ENCODE measurements around the gene ZNF580. TPM values are rescaled to one million over a fixed set of nuclear protein-coding genes. Genes with fewer than 3 reads are reported as not detected.

The ZNF580 gene
- total RNA-seq, 1 donor from 2014 or later: 35.8 TPM

DNA sequence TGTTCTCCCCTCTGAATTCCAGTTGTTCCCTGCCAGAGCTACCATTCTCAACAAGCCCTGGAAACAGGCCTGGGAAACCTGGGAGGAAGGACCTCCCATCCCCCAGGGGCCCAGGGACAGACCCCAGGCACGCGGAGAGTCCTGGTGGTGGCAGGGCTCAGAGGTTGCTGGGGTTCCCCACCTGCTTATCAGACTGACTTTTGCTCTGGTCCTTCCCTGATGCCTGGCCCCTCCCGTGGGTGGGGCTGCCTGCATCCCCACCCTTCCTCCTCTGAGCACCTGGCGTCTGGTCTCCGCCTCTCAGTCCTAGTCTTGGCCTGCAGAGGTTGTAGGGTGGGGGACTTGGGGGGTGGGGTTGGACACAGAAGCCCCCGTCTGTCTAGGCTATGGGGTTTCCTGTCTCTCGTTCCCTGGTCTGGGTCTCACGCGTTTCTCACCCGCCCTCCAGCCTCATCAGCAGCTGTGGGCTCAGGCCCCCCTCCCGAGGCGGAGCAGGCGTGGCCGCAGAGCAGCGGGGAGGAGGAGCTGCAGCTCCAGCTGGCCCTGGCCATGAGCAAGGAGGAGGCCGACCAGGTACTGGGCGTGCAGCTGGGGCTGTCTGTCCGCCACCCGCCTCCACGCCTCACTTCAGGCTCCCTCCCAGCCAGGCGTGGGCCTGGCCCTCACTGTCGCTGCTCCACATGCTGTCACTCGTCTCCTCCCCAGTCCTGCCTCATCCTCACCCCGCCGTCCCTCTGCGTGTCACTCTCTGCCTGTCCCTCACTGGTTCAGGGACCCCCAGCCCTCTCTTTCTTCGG lies 47.8 kb downstream of the ZNF580 start:
- peaks cover 49% of the 10 kb centered on the region for H3K79me2 ChIP-seq (ENCODE audit: insufficient read depth, low read length)
- Mint-ChIP-seq H3K27me3 (ENCODE audit: low read depth, unreplicated experiment) (no peaks in the 10 kb centered on the region), H3K36me3 (ENCODE audit: low read depth, unreplicated experiment) (peaks cover 9% of the 10 kb centered on the region), H3K27ac (ENCODE audit: unreplicated experiment) (no peak overlapping the region), H3K4me1 (ENCODE audit: low read depth, unreplicated experiment) (peaks cover 9% of the 10 kb centered on the region), H3K4me3 (ENCODE audit: unreplicated experiment) (no peak overlapping the region), H3K9me3 (ENCODE audit: unreplicated experiment) (no peaks in the 10 kb centered on the region)
- H2AFZ ChIP-seq (ENCODE audit: low read depth, low read length): no peak overlapping the region
- H3K9ac ChIP-seq (ENCODE audit: low read length): no peak overlapping the region
- H3K4me2 ChIP-seq (ENCODE audit: low read length): no peak overlapping the region
- no peak overlapping the region for H3K4me3 ChIP-seq (ENCODE audit: insufficient read depth, low read depth, low read length)
- FAIRE-seq: no peak
- H3K9me3 ChIP-seq (ENCODE audit: insufficient read depth, low read depth, low read length): no peaks in the 10 kb centered on the region
- H4K20me1 ChIP-seq (ENCODE audit: insufficient read depth, low read length): peaks cover 58% of the 10 kb centered on the region
- TF ChIP-seq CTCF (IDR thresholded peaks at IDR 0.05; ENCODE audit: insufficient read depth, low read depth, low read length): no peak
- TF ChIP-seq EZH2 (IDR thresholded peaks at IDR 0.05; ENCODE audit: insufficient read depth, low read length): no peak
- no peaks in the 10 kb centered on the region for H3K27me3 ChIP-seq (ENCODE audit: insufficient read depth, low read length)
- no peaks in the 10 kb centered on the region for H3K4me1 ChIP-seq (ENCODE audit: insufficient read depth, low read length)
- no peak for DNase-seq (ENCODE audit: low read depth)
- H3K36me3 ChIP-seq (ENCODE audit: insufficient read depth, low read length): no peaks in the 10 kb centered on the region
- H3K27ac ChIP-seq (ENCODE audit: low read depth, low read length): no peak overlapping the region

DNA sequence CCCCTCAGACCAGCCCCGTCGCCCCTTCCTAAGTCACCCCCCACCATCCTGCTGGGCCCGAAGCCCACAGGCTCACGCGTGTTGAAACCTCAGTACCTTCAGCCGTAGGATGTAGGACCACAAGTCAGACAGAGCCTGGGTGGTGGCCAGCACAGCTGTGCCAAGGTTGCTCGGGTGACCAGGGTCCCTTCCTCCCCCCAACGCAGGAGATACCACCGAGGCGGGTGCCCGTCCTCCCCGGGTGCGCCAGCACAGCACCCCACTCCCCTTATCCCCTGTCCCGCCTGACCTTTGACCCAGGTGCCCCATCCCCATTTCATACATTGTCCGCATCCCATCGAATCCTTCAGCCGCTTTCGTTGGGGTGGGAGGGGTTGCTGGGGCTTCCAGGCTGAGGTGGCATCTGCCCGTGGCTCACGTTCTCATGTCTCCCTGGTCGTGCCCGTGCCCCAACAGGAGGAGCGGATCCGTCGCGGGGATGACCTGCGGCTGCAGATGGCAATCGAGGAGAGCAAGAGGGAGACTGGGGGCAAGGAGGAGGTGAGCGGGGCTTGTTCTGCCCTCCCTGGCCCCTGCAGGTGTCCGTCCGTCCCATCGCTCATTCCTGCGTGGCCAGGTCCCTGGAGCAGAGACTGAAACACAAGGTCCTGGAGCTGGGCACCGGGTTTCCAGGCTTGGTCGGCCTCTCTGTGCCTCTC lies 48.8 kb downstream of the ZNF580 start:
- Histone ChIP-seq H2AFZ (ENCODE audit: low read depth, low read length) (no peak overlapping the region), H3K36me3 (ENCODE audit: insufficient read depth, low read length) (no peaks in the 10 kb centered on the region), H3K9ac (ENCODE audit: low read length) (no peak overlapping the region), H3K4me2 (ENCODE audit: low read length) (no peak overlapping the region), H3K27me3 (ENCODE audit: insufficient read depth, low read length) (no peaks in the 10 kb centered on the region), H3K9me3 (ENCODE audit: insufficient read depth, low read depth, low read length) (no peaks in the 10 kb centered on the region), H4K20me1 (ENCODE audit: insufficient read depth, low read length) (peaks cover 49% of the 10 kb centered on the region), H3K27ac (ENCODE audit: low read depth, low read length) (no peak overlapping the region), H3K4me1 (ENCODE audit: insufficient read depth, low read length) (no peaks in the 10 kb centered on the region), H3K4me3 (ENCODE audit: insufficient read depth, low read depth, low read length) (no peak overlapping the region), H3K79me2 (ENCODE audit: insufficient read depth, low read length) (peaks cover 39% of the 10 kb centered on the region)
- TF ChIP-seq CTCF (IDR thresholded peaks at IDR 0.05; ENCODE audit: insufficient read depth, low read depth, low read length) (no peak), EZH2 (IDR thresholded peaks at IDR 0.05; ENCODE audit: insufficient read depth, low read length) (no peak)
- Mint-ChIP-seq H3K36me3 (ENCODE audit: low read depth, unreplicated experiment) (peaks cover 2% of the 10 kb centered on the region), H3K4me3 (ENCODE audit: unreplicated experiment) (no peak overlapping the region), H3K27me3 (ENCODE audit: low read depth, unreplicated experiment) (no peaks in the 10 kb centered on the region), H3K4me1 (ENCODE audit: low read depth, unreplicated experiment) (peaks cover 9% of the 10 kb centered on the region), H3K27ac (ENCODE audit: unreplicated experiment) (no peak overlapping the region), H3K9me3 (ENCODE audit: unreplicated experiment) (no peaks in the 10 kb centered on the region)
- FAIRE-seq (no peak), DNase-seq (ENCODE audit: low read depth) (no peak)
